Measurements from ENCODE around the gene FAM193B. TPM values are rescaled to one million over a fixed set of nuclear protein-coding genes. Genes with fewer than 3 reads are reported as not detected.

The FAM193B gene
- polyA plus RNA-seq, 1 donor: 59.9 TPM

DNA sequence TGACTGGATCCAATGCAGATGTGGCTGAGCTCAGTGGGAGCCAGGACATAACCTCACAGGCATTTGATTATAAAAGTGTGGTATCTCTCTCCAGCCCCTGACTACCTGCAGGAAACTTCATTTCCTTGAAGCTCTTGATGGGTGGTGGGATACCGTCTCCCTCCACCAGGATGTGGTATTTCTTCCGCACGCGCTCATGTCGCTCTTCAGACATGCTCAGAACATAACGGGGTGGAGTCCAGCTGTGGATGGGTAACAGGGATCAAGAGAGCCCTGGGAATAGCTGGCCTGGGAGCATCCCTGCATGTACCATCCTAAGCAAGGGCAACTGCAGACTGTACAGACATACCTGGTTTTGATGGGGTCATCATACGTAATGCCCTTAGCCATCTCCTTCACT lies 38.8 kb downstream of the FAM193B start:
- no peak for DNase-seq

DNA sequence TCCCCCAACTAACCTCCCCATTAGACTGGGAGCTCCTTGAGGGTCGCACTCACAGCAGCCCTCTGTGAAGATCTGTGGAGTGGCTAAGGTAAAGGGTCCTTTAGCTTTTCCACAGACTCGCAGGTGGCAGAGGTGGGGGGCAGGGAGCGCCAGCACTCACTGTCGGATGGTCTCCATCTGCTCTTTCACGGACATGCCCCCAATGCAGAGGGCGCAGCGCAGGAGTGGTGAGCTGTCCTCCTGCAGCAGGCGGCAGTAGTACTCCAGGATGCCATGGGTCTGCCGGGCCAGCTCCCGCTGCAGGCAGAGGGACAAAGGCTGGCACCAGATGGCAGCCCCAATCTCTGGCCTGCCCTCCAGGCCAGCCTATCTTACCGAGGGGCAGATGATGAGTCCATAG lies 39.8 kb downstream of the FAM193B start:
- DNase-seq: no peak

DNA sequence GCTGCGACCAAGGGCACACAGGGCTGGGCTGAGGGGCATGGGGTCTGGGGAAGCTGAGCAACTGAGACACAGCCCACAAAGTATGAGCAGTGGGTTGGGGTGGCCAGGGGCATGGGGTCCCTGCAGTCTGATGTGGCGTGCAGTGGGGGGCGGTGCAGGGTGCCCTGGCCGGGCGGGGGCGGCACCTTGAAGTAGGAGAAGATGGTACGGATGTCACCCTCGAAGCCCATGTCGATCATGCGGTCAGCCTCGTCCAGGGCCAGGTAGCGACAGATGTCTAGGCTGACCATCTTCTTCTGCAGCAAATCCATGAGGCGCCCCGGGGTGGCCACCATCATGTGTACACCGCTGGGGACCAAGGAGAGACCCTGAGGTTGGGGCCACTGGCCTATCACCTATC lies 40.9 kb downstream of the FAM193B start:
- DNase-seq: no peak

DNA sequence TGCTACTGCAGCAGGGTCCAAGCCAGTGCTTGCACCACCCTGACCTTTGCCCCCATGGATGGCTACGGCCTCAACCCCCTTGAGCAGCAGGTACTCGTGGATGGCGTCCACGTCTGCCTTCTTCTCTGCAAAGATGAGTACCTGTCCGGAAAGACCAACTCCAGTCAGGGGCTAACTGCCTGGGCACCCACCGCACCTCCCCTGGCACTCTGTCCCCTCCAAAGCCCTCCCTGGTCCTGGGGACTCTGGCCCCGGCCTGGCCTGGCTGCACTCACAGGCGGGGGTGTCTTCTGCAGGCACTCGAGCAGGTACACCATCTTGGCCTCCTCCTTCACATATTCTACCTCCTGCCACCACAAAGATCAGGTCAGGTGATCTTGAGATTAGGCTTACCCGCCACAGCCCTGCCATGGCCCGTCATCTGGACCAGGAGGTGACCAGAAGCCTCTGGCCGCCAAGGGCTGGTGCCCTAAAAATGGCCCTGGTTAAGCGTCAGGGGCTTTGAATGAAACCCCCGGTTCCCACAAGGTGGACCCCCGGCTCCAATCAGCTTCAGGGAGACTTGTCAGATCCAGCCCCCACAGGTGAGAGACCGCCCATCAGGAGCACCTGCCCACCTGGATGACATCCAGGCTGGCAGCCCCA lies 41.5 kb downstream of the FAM193B start:
- no peak for DNase-seq

DNA sequence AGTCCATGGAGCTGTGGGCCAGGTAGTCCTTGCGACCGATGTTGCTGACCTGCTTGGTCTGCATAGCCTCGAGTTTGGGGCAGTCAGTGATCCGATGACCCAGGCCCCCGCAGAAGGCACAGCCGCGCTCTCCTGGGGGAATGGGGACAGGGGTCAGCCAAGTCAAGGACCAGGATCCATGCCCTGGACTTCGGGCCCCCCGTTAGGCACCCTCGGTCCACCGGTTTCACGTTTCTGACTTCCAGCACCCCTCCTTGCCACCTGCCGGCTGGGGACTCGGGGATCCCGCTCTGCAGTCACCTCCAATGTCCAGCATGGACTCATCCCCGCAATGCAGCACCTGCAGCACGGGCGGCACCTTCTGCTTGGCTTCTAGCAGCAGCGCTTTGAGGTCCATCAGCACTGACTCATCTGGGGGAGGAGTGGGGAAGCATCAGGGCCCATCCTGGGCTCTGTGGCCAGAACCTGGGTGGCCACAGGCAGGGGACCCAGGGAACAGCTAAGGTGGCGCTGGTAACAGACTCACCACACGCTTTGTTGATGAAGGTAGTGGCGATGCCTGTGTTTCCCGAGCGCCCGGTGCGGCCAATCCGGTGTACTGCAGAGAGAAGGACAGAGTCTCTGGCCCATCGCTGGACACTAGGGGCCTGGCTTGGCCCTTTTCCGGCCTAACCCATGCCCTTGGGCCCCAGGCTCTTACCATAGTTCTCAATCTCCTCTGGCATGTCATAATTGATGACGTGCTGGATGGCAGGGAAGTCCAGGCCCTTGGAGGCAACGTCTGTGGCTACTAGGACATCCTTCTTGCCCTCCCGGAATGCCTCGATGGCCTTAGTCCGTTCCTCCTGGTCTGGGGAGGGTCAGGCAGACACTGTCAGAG lies 42.3 kb downstream of the FAM193B start:
- DNase-seq: no peak

DNA sequence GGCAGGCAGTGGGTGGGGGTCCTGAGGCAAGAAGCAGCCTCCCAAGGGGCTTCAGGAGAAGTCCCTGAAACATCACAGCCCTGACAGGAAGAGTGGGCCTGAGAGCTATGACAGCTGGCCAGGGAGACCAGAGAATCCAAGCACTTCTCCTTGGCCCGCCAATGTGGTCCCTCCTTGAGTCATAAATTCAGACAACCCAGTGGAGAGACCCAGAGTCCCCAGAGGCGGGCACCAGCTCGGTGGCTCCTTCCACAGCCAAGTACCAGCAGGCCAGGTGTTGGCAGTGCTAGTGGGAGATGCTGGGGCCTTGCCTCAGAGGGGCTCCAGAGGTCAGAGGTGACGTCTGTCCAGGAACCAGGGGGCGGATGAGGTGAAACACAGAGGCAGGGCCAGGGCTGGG lies 43.2 kb downstream of the FAM193B start:
- DNase-seq: no peak

DNA sequence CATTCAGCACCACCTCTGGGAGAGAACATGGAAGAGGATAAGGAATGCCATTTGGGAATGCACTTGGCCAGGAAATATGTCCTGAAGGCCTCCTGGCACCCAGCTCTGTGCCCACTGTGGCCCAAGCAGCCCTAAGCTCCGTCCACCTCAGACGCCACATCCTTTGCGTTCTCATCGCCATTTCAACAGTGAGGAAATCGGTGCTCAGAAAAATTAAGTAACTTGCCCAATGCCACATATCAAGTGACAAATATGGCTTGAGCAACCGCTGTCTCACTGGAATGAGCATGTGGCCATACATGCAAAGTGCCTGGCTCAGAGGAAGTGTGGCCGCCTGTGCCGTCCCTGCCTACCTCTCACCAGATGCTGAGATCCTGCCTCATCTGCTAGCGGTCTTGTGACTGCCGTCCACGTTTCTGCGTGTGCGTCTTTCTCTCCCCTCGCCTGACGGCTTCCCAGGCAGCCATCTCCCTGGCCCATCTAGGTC lies 43.8 kb downstream of the FAM193B start:
- no peak for DNase-seq

DNA sequence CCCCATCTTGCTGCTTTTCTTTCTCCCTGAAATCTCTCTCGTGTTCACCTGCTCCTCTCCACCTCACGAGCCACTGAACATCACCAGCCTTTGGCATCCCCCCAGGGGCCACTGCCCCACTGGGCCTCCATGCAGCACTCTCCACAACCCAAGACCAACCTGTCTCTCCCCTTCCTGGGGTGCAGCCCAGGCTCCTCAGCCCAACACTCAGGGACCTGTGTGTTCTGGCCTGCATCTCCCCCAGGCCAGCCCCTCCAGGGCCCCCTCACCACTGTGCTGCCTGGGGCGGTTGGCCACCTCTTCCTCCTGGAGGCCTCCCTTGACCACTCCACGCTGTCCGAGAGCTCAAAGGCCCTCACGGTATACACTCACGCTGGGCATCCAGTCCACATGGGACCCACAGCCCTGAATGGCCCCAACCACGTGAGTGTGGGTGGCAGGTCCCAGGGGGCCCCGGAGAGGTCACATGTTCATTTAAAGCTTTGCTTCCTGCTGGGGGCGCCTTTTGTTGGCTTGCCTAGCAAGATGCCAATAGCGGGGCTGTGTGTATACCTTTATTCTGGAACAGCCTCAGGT lies 44.3 kb downstream of the FAM193B start:
- DNase-seq: no peak

DNA sequence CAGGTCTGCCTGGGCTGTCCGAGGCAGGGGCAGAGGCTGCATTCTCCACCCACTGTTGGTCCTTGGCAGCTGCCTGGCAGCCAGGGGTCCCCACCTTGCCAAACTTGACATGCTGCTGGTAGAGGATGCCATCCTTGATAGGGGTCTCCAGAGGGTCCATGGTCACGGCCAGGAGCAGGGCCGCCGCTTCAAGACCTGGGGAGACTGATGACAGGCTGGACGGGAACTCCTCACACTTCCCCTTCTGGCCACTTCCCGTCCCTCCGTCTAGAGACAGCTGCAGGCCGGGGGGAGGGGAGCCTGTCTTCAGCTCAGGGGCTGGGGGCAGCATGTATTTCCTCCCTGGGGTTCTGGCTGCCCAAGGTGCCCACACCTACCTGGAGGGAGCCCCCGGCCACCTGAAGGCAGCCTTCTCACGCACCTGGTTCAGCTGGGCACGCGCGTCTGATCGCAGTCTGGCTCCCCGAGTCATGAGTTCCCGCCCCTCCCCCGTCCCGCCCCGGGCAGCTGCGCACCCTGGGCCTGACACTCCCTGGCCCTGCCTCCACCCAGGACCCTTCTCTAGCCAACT lies 44.9 kb downstream of the FAM193B start, which contains the start of gene DOK3:
Gene DOK3 (minus strand): TSS at position 446 of the 571 bp plus-strand sequence. CDS start 286 bp downstream, at position 160.
- no peak for DNase-seq

DNA sequence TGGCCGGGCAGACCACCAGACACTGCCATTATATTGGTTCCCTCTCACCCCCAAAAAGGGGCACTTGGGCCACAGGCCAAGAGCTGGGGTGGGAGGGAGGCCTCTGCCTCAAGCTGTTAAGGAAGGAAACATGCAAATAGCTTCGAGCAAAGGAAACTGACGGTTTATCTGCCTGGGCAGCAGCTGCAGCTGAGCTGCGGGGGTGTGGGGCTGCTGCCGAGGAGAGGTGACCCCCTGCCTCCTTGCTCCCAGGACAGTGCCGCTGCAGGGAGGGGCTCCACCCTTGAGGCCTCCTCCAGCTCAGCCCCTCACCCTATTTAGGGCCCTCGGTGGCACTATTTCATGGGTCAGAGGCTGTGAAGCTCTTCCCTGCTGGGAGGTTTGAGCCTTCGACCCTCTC lies 45.5 kb downstream of the FAM193B start:
- DNase-seq: no peak

DNA sequence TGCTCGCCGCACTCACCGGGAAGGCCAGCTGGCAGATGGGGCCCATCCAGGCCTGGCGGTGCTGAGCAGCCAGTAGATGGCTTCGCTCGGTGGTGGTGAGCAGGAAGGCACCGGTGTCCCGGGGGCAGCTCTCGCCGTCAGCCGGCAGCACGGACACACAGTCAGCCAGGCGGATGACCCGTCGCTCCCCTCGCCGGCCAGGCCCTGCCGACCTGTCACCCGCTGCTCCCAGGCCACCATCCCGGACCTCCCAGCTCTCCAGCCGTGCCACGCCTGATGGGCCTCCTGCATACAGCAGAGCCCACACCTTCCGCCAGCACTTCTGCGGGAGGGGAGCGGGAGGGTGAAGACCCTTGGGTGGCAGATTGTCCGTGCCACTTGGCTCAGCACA lies 46.1 kb downstream of the FAM193B start:
- no peak for DNase-seq

DNA sequence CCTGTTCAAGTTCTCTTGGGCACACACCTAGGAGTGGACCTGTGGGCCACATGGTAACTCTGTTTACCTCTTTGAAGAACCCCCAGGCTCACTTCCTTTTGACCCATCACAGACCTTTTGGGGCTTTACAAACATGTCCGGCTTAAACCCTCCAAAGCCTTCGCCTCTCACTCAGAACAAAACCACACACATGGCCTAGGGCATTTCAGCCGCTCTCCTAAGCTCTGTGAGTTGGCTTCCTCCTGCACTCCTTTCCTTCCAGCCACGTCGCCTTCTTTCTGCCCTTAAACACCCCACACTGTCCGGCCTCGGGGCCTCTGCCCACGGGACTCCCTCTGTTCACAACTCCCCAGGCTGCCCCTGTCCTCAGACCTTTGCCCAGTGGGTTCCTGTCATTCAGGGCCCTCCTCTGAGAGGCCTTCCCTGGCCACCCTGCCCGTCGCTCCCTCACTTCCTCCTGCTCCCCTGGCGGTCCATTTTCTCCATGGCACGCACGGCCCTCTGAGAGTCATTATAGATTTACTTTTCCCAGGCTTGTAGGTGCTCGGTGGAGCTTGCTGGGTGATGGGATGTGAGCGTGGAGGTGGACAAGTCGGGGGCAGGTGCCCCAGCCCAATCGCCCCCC lies 46.7 kb downstream of the FAM193B start:
- no peak for DNase-seq

DNA sequence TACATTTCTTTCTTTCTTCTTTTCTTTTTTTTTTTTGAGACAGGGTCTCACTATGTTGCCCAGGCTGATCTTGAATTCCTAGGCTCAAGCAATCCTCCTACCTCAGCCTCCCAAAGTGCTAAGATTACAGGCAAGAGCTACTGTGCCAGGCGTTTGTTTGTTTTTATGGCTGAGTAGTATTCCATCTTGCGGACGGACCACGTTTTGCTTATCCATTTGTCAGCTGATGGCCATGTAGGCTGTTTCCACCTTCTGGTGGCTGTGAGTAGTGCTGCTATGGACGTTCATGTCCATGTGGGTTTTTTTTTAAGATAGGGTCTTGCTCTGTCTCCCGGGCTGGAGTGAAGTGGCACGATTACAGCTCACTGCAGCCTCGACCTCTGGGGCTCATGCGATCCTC lies 47.2 kb downstream of the FAM193B start:
- DNase-seq: no peak

DNA sequence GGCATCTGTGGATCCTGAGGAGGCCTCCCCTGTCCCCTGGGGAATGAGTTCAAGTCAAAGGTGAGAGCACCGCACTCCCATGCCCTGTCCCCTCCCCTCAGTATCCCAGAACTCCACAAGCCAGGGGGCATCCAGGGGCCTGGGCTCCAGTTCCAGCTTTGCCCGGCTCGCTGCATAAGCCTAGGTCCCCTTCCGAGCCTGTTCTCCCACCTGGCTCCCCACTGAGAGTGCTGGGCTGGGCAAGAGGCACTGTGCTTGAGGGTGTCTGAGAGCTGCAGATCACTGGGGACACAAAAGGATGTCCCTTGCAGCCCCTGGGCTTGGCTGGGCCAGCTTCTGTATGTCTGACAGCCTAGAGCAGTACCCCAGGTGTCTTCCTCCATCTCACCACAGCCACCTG lies 49.3 kb downstream of the FAM193B start:
- no peak for DNase-seq

DNA sequence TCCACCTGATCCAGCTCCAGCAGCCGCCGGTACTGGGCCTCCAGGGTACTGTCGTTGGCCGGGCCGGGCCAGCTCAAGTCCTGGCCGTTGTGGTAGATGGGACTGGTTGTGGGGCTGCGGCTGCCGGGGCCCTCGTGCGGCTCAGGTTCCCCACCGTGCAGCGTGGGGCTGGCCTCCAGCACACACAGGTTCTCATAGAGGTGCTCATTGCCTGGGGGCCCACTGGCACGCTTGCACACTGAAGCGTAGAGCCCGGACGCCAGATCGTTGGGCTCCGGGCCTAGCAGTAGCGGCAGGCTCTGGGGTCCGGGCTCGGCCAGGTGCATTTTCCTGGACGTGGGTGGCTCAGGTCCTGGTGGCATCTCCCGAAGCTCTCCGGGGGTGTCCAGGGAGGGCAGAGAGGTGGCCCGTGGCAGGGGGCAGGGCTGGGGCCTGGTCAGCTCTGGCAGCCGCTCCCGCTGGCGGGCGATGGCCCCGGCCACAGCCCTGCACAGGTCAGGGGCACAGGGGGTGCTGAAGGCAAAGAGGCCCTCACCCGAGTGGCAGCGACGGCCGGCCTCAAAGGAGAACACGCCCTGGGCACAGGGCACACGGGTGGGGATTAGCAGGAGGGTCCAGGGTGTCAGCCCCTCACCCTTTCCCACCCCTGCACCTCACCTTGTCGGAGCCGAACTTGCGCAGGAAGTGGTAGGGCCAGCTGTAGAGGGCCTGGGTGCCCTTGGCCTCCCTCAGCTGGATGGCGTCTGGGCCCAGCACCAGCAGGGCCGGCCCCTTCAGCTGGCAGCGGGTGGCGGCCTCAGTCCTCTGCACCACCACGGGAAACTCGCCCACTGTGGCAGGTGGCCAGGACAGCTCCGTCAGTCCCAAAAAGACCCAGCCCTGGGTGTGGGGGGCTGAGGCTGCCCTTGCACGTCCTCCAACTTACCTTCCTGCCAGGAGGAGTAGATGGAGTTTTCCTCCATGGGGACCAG lies 50.0 kb downstream of the FAM193B start:
- no peak for DNase-seq

DNA sequence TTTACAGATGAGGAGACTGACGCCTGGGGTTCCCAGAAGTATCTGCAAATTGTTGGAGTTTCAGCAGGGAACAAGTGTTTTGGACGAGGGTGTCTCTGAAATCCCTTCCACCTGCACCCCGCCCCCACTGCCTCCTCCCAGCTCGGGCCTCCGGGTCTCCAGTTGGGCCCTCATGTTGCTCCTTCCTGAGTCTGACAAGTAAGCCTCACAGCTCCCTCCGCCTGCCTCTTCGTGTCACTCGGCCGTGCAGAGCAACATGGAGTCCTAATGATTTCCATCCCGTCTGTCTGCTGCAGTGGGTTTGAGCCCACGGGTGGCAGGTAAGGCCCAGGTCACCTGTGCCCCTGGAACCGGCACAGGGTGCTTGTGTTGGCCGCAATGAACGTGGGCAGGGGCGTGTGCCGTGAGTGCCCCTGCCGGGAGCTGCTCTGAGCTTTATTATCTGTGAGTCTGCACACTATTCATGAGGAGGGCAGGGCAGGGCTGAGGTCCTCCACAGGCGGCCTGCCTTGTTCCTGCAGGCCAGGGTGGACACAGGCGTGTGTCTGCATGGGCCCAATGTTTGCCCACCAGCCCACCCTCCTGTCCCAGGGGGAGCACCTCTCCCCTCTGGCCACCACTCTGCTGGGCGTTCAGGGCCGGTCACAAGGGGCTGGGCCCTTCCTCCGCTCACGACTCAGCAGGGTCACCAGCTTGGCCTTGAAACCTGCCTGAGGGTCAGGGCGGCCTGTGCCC lies 50.8 kb downstream of the FAM193B start:
- no peak for DNase-seq

DNA sequence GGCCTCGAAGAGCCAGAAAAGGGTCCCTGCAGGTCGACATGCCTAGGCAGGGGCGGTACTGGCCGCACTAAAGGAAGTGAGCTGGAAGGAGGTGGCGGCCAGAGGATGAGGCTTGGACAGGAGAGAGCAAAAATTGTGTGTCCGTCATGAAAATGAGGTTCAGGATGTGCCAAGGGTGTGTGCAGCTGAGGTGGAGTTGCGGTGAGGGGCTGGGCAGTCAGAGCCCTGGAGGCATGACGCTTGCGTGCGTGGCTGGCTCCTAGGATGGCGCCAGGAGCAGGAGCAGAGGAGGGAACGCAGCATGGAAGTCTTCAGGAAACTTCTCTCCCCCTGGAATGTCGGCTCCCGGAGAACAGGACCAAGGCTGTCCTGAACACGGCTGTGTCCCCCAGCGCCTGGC lies 51.5 kb downstream of the FAM193B start:
- no peak for DNase-seq

DNA sequence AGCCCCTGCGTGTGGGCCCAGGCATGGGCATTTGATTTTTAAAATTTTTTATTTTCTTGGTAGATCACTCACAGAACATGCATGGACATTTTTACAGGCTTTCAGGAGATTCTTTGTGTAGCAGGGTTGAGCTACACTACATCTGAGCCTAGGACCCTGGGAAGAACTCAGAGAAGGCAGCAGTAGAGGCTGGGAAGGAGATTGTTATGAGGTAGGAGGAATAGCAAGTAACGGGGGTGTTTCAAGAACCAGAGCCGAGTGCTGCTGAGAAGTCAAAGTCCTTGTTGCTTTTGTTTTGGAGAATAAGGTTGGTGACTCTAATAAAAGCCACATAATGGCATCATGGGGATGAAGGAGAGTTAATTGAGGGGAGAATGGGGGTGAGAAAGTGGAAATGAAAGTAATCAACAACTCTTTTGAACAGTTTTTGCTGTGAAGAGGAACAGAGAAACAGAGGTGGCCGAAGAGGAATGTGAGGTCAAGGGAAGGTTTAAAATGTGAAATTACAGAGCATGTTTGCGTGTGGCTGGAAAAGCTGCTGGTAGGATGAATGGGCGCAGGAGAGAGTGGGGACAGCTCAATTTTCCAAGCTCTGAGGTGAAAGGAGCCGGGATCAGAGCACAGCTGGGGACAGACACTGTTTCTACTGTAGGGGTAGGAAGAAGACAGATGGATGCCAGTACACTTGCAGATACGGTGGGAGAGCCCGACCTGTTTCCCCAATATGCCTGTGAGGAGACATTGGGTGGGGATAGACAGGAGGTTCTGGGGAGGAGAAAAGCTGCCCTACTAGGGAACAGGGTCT lies 52.3 kb downstream of the FAM193B start:
- no peak for DNase-seq

DNA sequence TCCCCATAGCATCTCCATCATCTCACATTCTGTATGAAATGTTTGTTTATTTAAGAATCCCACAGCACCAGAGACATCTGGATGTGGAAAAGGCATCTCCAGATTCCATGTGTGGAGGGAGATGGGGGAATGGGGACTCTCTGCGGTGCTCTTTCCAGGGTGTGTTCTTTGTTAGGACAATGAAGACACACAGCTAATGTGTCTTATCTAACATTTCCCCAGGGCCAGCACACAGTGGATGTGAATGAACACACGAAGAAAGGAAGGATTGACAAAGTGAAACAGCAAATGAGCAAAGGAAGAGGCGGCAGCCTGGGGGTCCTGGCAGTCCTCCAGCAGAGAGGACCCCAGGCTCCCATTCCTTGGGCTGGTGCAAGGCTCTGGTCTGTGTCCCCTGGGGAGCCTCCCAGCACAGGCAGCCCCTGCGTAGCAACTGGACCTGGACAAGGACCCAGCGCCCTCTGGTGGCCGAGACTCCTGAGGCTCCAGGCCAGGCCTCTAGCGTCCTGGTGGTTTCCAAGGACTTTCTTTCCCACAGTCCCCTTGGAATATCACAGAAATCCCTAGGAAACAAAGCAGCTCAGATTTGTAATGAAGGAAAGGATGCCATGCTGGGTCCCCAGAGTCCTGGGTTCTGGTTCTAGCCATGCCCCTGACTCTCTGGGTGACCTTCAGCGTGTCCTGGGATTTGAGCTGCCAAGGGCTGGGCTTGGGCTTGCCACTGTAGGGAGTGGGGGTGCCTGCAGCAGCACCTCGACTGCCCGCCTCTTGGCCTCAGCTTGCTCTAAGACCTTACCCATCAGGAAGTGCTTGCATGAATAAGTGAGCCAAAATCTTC lies 53.5 kb downstream of the FAM193B start:
- peak; percentile 85 for DNase-seq
